Measurements from ENCODE around the gene STK11IP.

The STK11IP gene

DNA sequence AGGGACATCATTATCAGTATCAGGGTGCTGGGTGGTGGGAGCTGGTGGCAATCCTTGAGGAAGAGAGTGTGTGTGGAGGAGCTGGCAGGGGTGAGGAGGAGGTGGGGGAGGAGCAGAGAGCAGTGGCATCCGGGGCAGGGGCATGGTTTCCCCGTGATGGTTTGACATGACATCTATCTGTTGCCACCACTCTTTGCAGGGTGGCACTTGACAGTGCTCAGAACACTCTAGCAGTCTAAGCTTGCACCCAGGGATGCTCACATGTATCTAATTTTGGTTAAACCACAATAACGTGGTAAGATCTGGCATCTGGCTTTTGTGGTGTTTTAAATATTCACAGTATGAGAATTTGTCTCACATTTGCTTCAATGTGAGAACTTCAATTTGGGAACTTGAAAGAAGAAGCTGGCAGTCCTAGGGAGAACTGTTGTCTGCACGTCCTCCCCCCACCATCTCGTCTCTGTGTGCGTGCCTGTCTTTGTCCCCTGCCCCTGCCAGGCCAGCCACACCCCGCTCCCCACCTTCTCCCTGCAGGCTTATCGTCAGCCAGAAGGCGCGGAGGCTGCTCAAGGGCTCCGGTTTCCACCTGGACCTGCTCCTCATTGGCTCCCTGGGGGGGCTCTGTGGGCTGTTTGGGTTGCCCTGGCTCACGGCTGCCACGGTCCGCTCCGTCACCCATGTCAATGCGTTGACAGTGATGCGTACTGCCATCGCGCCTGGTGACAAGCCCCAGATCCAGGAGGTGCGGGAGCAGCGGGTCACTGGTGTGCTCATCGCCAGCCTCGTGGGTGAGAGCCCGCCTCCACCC lies 41.5 kb downstream of the STK11IP start:
- DNase-seq (ENCODE audit: extremely low spot score) = no peak
- no peak for TF ChIP-seq HDGF (IDR thresholded peaks at IDR 0.05; ENCODE audit: borderline replicate concordance)
- no peak for TF ChIP-seq ARNT (IDR thresholded peaks at IDR 0.05)
- ChIA-PET POLR2A (no interaction called here), CTCF (interaction anchor here (0.9 to 2.0 kb wide), 3 partner anchors 23 to 98 kb away, joined by 3 to 5 read pairs (median 3); no protein-coding TSS in a partner anchor)

DNA sequence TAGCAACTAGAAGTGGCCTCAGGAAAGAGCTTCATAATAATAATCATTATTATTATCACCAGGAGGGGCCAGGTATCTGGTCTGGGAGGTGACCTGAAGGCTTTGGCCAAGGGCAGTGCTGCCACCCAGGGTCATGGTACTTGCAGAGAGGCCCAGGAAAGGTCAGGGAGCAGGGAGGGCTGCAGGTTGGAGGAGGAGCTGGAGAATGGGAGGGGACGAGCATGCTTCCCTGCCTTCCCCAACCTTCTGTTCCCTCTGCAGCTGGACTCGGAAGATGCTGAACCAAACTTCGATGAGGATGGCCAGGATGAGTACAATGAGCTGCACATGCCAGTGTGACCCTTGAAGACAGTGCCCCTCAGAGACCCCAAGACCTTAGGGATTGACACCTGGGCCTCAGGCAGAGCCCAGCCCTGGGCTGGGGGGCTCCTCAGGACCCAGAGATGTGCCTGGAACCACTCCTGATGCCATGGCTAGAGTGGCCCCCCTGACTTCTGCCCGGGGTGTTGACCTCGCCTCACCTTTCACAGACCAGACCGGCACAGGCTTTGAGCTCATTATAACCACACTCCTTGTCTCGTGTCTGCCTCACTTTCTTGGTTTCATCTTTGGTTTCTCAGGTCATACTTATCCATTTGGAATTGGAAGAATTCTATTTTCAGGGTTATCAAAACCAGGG lies 43.9 kb downstream of the STK11IP start:
- POLR2A ChIA-PET = no interaction called here
- CTCF ChIA-PET = interaction anchor here (1.1 to 1.6 kb wide), 2 partner anchors 21 to 101 kb away, joined by 5 read pairs; no protein-coding TSS in a partner anchor
- TF ChIP-seq LEF1 (IDR thresholded peaks at IDR 0.05; ENCODE audit: borderline replicate concordance) = no peak
- TF ChIP-seq ZNF384 (IDR thresholded peaks at IDR 0.05) = no peak
- TF ChIP-seq BHLHE40 (IDR thresholded peaks at IDR 0.05; ENCODE audit: borderline replicate concordance) = no peak
- no peak for TF ChIP-seq FOXA1 (IDR thresholded peaks at IDR 0.05)
- no peak for TF ChIP-seq SUZ12 (IDR thresholded peaks at IDR 0.05)
- no peak for TF ChIP-seq HDGF (IDR thresholded peaks at IDR 0.05; ENCODE audit: borderline replicate concordance)
- TF ChIP-seq CTBP1 (IDR thresholded peaks at IDR 0.05; ENCODE audit: borderline replicate concordance) = no peak
- no peak for TF ChIP-seq TARDBP (IDR thresholded peaks at IDR 0.05)
- no peak for DNase-seq (ENCODE audit: extremely low spot score)

DNA sequence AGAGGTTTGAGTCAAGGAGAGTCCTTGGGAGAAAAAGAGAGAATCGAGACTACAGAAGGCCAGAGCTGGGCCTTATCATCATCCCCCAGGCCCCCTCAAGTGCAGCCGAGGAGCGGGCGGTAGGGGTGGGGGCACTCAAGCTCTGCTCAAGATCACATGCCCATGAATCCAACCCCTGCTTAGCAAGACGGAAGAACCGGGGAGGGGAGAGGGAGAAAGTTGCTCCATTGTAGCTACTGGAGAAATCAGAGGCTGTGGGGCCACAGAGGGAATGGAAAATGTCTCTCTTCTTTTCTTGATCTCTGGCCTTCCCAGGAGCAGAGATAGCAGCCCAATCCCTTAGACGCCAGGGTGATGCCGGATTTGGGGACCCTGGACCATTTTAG lies 44.4 kb downstream of the STK11IP start:
- POLR2A ChIA-PET = no interaction called here
- CTCF ChIA-PET = interaction anchor here (1.1 to 1.6 kb wide), 2 partner anchors 22 to 101 kb away, joined by 5 read pairs; no protein-coding TSS in a partner anchor
- DNase-seq (ENCODE audit: extremely low spot score) = no peak
- TF ChIP-seq ELF4 (IDR thresholded peaks at IDR 0.05) (no peak), ZNF384 (IDR thresholded peaks at IDR 0.05) (no peak), LEF1 (IDR thresholded peaks at IDR 0.05; ENCODE audit: borderline replicate concordance) (no peak), ARNT (IDR thresholded peaks at IDR 0.05) (no peak), HDGF (IDR thresholded peaks at IDR 0.05; ENCODE audit: borderline replicate concordance) (no peak), FOXK2 (IDR thresholded peaks at IDR 0.05) (no peak), SUZ12 (IDR thresholded peaks at IDR 0.05) (no peak), FOXA1 (IDR thresholded peaks at IDR 0.05) (no peak), CTBP1 (IDR thresholded peaks at IDR 0.05; ENCODE audit: borderline replicate concordance) (no peak), FOXM1 (IDR thresholded peaks at IDR 0.05; ENCODE audit: borderline replicate concordance) (no peak), TARDBP (IDR thresholded peaks at IDR 0.05) (no peak), L3MBTL2 (conservative IDR thresholded peaks at IDR 0.05) (no peak), BHLHE40 (IDR thresholded peaks at IDR 0.05; ENCODE audit: borderline replicate concordance) (no peak), SP1 (IDR thresholded peaks at IDR 0.05) (no peak), NFRKB (IDR thresholded peaks at IDR 0.05) (no peak)
- TF ChIP-seq, protein P1, sequence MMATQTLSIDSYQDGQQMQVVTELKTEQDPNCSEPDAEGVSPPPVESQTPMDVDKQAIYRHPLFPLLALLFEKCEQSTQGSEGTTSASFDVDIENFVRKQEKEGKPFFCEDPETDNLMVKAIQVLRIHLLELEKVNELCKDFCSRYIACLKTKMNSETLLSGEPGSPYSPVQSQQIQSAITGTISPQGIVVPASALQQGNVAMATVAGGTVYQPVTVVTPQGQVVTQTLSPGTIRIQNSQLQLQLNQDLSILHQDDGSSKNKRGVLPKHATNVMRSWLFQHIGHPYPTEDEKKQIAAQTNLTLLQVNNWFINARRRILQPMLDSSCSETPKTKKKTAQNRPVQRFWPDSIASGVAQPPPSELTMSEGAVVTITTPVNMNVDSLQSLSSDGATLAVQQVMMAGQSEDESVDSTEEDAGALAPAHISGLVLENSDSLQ (IDR thresholded peaks at IDR 0.05) = no peak

DNA sequence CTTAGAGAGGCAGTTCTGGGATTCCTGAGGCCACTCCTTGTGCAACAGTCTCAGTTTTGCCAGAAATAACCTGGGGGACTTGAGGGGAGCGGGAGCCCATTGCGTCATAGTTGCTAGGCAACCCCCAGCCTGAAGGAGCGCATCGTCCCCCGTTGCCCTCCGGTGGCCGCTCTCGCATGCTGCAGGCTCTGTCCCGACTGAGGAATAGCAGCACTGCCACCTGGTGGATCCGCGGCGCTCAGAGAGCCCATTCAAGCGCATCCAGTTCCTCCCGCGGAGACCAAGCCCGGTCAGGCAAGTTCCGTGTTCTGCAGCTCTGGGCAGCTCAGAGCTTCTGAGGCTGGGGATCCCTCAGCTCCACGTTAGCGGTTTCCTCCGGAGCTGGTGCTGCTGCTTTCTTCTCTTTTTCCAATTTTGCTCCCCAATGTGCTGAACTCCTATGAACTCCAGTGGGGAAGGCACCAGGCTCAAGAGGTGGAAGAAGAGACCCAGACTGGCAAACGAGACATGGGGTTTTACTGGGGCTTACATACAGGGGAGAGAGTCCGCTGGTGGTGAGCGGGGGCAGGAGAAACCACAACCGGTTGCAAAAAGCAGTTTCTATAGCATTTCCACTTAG lies 44.9 kb downstream of the STK11IP start:
- ChIA-PET POLR2A (no interaction called here), CTCF (interaction anchor here (0.7 to 1.6 kb wide), 4 partner anchors 16 to 101 kb away, joined by 3 to 5 read pairs (median 4); no protein-coding TSS in a partner anchor)
- peak; percentile 94 for DNase-seq (ENCODE audit: extremely low spot score)
- TF ChIP-seq NFRKB (IDR thresholded peaks at IDR 0.05) (no peak), ARNT (IDR thresholded peaks at IDR 0.05) (no peak), FOXM1 (IDR thresholded peaks at IDR 0.05; ENCODE audit: borderline replicate concordance) (no peak), HDGF (IDR thresholded peaks at IDR 0.05; ENCODE audit: borderline replicate concordance) (no peak), SP1 (IDR thresholded peaks at IDR 0.05) (no peak), ELF4 (IDR thresholded peaks at IDR 0.05) (no peak), FOXA1 (IDR thresholded peaks at IDR 0.05) (no peak), L3MBTL2 (conservative IDR thresholded peaks at IDR 0.05) (no peak), SUZ12 (IDR thresholded peaks at IDR 0.05) (no peak), TARDBP (IDR thresholded peaks at IDR 0.05) (no peak), LEF1 (IDR thresholded peaks at IDR 0.05; ENCODE audit: borderline replicate concordance) (no peak), ZNF384 (IDR thresholded peaks at IDR 0.05) (no peak), CTBP1 (IDR thresholded peaks at IDR 0.05; ENCODE audit: borderline replicate concordance) (no peak; the same call in 1 of the 2 replicates), BHLHE40 (IDR thresholded peaks at IDR 0.05; ENCODE audit: borderline replicate concordance) (no peak)
- TF ChIP-seq, protein P1 (IDR thresholded peaks at IDR 0.05) = no peak

DNA sequence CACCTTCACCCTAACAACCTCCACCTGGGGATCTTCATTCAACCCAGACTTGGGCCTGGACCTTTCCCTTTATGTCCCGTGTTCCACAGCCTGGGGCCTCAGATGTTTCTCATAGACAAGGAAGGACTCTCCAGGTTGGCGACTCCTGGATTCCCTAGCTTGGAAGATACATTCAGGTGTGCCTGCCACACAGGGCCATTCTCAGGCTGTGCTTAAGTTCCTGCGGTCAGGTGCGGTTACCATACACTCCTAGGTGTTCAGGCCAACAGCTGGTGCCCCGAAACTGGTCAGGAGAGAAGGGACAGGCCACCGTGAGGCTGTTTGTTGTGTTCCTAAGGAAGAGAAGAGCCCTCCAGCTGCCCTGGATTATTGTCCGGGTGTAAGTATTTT lies 45.4 kb downstream of the STK11IP start:
- ChIA-PET POLR2A (no interaction called here), CTCF (interaction anchor here (0.7 to 1.6 kb wide), 4 partner anchors 16 to 102 kb away, joined by 3 to 5 read pairs (median 4); no protein-coding TSS in a partner anchor)
- no peak for DNase-seq (ENCODE audit: extremely low spot score)
- TF ChIP-seq FOXM1 (IDR thresholded peaks at IDR 0.05; ENCODE audit: borderline replicate concordance) (no peak), TARDBP (IDR thresholded peaks at IDR 0.05) (no peak), NFRKB (IDR thresholded peaks at IDR 0.05) (no peak), SP1 (IDR thresholded peaks at IDR 0.05) (no peak), ARNT (IDR thresholded peaks at IDR 0.05) (no peak), BHLHE40 (IDR thresholded peaks at IDR 0.05; ENCODE audit: borderline replicate concordance) (no peak), SUZ12 (IDR thresholded peaks at IDR 0.05) (no peak), CTBP1 (IDR thresholded peaks at IDR 0.05; ENCODE audit: borderline replicate concordance) (no peak), LEF1 (IDR thresholded peaks at IDR 0.05; ENCODE audit: borderline replicate concordance) (no peak), ELF4 (IDR thresholded peaks at IDR 0.05) (no peak), HDGF (IDR thresholded peaks at IDR 0.05; ENCODE audit: borderline replicate concordance) (no peak), FOXA1 (IDR thresholded peaks at IDR 0.05) (no peak), L3MBTL2 (conservative IDR thresholded peaks at IDR 0.05) (no peak), ZNF384 (IDR thresholded peaks at IDR 0.05) (no peak), FOXK2 (IDR thresholded peaks at IDR 0.05) (no peak)
- TF ChIP-seq, protein P1 (IDR thresholded peaks at IDR 0.05) = no peak
